HG03469 (cell line): ENCODE results near the gene PRUNE1.

Experiments
- ATAC-seq: cut with Tn5 transposase; IDR thresholded peaks from one replicate; pipeline ENCODE4 v1.9.1; 2021; ENCODE audit warnings: mild to moderate bottlenecking, moderate library complexity, moderate number of reproducible peaks; ENCODE audit not compliant: unreplicated experiment

PRUNE1 gene

DNA sequence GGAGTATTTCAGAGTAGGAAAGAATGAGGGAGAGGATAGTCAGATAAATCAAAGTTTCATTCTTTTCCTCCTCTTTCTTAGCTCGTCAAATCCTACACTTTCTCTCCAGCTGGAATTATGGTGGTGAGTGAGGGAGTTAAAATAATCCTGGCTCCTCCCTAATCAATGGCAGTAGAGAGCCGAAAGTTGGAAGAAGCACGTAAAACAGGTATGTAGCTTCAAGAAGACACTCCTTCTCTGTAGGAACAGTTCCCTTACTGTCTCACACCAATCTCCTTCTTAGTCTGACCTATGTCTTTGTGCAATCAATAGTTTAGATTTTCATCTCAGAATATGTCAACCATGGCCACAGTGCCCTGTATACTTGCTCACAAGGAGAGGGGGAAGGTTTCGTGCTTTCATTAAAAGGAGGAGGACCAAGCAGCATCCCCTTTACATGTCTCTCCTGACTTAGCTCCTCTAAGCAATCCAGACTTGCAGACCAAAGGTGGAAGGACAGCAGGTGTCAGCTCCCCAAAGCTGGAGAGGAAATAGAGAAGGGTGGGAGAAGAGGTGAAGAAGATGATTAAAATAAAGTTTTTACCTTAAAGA is 2.4 kb upstream of the PRUNE1 start:
- ATAC-seq: no peak

DNA sequence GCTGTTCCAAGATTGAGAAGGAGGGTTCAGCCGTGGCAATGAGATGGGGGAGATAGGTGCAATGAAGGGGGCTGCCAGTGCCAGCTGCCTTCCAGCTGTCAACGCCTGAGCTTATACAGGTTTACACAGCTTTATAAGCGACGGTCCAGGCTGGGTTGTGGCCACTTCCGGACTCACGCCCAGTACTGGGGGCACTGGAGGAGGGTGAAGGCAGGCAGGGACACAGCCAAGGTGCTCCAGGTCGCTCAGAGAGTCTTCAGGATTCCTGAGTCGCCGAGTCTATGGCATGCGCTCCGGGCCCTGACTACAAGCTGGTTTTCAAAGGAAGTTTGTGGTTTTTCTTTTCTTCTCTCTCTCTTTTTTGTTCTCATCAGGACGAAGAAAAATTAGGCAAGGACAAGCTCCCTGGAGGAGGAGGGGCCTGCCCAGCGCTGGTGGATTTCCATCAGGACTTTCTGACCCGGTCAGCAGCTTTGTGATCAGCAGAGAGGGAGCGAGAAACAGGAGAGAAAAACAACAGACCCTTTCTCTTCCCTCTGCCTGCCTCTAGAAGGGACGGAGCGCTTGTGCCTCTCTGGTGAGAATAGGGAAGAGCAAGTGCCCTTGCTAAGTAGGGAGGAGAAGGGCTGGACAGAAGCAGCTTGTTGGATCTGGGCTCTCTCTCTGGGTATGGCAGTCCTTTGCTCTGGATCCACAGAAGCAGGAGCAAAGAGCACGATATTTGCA is 1.8 kb upstream of the PRUNE1 start, which contains the start of gene MINDY1:
Gene MINDY1, minus strand, starts transcription at position 576 of the 726 bp plus-strand sequence. CDS start 4,285 bp downstream, outside the sequence.
- ATAC-seq: no peak

DNA sequence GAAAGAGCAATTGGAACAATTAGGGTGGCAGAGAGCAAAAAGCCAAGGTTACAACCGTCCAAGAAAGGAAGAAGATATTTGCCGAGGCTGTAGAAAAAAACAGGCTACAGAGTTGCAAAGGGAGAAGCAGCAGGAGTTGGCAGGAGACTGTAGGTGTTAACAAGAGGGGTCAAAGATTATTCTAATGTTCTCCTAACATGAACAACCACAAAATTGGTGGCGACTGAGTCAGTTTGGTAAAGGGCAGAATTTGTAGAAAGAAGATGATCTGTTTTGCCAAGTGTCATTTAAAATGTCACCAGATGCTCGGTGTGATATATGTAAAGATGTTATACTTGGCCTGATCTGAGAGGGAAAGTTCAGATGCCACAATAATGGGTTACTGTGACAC is 401 bp upstream of the PRUNE1 start:
- no peak for ATAC-seq

DNA sequence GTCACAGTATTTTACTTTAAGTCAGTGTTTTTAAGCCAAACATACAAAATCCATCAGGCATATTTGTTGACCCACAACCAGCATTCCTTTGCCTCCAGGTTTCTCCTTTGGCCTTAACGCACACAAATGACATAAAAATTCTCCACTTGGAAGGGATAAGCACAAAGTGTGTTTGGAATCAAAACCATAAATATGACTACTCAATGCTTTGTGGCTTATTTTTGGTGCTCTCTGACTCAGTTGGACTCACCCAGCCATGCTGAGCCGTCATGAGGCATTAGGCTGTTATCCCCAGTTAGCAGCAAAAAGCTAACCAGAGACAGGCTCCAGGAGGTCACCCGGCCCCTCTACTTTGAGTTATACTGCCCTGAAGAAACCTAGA is 948 bp downstream of the PRUNE1 start:
- ATAC-seq: no peak

DNA sequence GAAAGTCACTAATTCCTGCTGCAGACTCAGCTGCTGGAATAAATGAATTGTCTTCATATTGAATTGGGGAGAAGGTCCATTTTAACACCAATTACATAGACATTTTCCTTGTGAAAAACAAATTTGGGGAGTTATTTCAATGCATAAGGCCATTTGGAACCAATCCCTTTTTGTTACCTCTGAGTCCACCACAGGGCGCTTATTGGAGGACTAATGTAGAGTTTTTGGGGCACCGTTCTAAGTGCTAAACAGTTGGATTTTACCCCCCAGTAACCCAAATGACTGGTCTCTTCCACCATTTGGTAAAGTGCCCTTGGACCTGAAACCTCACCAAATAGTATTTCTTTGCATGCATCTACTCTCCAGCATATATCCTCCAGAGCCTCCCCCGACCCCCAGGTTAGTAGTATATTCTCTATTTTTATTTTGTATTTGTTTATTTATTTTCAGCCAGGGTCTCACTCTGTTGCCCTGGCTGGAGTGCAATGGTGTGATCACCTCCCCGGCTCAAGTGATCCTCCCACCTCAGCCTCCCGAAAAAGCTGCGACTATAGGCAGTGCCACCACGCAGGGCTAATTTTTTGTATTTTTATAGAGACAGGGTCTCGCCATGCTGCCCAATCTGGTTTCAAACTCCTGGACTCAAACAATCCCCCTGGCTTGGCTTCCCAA is 1.6 kb downstream of the PRUNE1 start:
- no peak for ATAC-seq

DNA sequence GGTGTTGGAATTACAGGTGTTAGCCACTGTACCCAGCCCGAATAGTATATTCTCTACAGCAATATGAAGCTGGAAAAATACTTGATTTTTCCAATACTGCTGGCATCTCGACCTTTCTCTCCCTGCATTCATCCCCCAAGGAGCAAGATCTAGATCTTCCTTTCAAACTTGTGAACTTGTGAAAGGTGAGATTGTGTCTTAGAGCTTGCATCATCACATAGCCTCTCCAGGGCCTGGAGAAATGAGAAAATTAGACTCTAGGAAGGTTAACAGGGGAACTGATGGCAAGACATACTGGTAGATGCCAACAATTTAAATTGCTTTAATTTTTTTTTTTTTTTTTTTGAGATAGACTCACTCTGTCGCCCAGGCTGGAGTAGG is 2.1 kb downstream of the PRUNE1 start:
- ATAC-seq: no peak

DNA sequence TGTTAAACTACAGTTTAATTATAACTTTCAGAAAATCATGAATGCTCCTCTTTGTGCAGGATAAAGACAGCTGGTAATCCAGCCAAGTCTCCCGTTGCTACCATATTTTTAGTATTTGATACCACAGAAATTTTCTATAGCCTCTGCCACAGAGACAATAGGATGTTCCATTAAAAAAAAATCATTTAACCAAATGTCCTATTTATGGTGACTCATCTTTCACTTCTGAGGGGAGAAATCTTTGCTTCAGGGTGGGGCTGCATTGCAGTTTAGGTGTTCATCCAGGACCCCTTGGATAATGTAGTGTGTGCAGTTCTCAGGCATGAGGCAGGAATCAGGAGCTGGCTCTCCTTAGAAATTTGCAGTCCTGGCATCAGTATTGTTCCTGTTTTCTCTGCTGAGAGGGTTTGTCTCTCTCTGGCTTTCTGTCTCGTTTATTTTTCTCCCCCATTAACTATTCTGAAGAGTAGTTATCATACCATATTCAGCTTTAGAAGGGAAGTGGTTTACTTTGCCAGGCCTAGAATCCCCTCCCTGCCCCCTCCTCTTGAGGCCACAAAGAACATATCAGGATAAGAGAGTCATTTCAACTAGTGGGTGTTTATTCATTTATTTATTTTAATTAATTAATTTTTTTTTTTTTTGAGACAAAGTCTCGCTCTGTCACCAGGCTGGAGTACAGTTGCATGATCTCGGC is 3.1 kb downstream of the PRUNE1 start:
- no peak for ATAC-seq

DNA sequence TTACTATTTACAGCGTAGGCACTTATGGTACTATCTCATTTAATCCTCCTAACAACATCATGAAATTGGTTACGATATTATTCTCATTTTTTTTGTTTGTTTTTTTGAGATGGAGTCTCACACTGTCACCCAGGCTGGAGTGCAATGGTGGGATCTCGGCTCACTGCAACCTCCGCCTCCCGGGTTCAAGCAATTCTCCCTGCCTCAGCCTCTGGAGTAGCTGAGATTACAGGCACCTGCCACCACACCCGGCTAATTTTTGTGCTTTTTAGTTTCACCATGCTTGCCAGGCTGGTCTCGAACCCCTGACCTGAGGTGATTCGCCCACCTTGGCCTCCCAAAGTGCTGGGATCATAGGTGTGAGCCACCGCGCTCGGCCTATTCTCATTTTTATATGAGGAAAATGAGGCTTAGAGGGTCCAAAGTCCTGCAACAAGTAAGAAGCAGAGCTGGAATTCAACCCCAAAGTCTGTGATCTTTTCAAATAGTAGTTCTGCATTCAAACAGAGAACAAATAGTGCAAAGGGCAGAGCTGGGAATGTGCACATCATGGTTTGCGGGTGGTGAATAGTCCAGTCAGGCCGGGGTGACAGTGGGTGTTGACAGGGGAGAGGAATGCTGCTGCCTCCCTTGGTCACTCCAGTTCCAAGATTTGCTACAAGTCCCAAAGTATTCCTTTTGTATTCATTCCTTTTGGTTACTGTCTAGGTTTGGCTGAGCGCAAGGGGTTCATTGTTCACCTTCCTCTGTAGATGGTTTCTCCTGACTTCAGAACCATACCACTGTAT is 4.6 kb downstream of the PRUNE1 start:
- no peak for ATAC-seq

DNA sequence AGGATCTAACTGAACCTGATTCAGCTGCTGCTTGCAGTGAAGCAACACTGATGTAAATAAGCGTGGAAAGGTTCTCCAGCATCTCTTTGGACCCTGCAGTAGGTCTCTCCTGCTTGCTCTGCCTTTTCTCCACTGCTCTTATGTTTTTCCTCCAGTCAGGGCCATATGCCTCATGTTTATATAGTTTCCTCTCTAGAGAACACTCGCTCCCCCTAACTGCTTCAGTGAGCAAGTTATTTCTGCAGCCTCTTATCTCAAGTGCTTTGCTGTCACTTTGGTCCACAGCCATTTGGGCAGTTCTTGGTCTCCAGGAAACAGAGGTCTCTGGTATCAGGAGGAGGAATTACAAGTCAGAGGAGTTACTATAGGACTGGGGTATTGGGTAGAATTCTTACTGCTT is 5.3 kb downstream of the PRUNE1 start:
- ATAC-seq: no peak

DNA sequence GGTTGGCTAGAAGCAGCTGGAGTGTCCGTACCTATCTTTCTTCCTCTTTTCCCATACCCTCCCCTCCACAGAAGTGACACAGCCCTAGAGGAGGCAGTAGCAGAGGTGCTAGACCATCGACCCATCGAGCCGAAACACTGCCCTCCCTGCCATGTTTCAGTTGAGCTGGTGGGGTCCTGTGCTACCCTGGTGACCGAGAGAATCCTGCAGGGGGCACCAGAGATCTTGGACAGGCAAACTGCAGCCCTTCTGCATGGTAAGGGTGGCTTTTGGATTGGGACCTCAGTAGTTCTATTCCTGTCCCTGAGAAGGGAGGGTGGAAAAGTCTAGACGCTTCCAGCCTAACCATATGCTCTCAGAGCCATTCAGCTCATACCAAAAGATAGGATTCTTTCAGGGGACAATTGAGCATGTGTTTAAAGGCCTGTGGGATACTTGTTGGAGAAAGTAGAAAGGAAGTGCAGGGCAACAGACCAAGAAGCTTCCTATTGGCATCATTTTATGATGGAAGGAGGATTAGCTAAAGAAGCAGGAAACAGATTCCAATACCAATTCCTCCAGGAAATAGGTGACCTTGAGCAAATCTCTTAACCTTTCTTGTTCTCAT is 16.4 kb downstream of the PRUNE1 start:
- ATAC-seq: no peak

DNA sequence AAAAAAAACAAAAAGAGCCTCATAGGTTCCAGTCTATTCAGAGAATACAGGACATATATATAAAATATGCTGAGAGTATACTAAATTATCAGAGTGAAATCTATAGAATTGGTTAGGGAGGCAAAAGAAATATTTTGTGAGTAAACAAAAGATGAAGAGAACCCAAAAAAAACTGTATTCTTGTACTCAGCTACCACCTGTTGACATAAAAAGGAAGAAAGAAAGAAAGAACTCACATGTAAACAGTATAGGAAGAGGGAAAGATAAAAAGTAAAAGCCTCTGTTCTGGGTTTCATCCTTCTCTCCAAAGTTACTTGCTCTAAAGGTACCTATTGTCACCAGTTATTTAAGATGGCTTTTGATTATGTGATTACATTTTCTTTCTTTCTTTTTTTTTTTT is 18.2 kb downstream of the PRUNE1 start:
- no peak for ATAC-seq

DNA sequence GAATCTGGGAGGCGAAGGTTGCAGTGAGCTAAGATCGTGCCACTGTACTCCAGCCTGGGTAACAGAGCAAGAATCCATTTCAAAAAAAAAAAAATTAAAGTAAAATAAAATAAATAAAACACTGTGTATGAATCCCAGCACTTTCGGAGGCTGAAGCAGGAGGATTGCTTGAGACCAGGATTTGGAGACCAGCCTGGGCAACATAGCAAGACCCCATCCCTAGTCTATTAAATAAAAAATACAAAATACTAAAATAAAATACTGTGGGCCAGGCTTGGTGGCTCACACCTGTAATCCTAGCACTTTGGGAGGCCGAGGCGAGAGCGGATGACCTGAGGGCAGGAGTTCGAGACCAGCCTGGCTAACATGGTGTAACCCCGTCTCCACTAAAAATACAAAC is 23.9 kb downstream of the PRUNE1 start:
- ATAC-seq: no peak

DNA sequence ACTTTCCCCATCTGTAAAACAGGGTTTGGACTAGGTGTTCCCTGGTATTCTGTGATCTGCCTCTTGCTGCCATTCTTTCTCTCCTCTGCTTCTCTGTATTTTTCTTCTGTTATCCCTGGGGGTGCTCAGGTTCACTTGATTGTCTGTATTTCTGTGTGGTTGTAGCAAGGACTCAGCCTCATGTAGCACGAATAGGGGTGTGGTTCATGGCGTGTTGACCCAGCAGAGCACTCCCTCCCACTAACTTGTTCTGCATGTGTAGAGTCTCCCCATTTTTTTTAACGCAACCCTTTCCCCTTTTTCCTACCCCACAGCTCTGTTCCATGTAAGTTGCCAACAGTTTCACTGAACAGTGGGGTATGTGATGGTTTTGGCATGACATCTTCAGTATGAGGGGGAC is 26.9 kb downstream of the PRUNE1 start:
- ATAC-seq: no peak

DNA sequence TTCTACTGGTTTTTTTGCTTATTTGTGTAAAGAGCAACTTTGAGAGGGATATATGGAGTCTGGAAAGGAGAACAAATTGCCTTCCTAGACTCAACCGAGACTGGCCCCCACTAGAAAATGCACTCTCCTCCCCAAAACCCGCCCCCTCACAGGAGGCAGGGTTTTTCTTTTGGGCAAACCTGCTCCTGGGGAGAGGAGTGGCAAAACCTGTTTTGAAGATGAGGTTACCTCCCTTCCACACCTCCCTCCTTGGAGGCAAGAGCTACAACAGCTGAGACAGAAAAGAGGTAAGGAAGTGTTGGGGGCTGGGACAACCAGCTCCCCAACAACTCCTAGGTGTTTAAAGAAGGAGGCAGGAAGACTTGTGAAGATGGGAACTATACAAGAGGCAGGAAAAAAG is 28.1 kb downstream of the PRUNE1 start, which contains the start of gene BNIPL:
Gene BNIPL, plus strand, starts transcription at position 231 of the 400 bp plus-strand sequence. Its CDS starts 140 bp downstream, at position 371.
- ATAC-seq: no peak

DNA sequence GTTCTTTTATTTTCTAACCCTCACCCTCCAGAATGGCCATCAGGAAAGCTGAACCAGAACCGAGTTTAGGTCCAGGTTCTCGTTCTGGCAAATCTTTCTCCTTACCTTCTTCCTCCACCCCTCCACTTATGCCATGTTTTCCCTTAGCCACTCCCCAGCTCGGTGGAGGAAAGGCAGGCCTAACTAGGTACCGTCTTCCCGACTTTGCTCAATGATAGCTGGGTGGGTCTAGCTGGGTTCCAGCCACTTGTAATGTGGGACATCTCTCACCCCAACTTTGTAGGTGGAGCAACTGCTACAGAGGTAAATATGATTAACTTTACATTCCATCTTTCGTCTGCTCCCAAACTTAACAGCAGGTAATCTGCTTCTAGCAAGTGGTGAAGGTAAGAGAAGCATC is 28.8 kb downstream of the PRUNE1 start:
- no peak for ATAC-seq

DNA sequence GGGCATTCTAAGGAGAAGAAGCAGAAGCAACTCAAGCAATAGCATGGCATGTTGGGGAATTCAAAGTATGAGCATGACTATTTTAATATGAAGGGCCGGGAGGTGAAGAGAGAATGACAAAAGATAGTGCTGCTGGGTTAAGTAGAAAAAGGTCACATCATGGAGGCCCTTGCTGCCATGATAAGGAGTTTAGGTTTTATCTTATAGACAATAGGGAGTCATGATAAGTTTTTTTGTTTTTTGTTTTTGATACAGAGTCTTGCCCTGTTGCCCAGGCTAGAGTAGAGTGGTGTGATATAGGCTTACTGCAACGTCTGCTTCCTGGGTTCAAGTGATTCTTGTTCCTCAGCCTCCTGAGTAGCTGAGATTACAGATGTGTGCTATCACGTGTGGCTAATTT is 31.3 kb downstream of the PRUNE1 start:
- no peak for ATAC-seq

DNA sequence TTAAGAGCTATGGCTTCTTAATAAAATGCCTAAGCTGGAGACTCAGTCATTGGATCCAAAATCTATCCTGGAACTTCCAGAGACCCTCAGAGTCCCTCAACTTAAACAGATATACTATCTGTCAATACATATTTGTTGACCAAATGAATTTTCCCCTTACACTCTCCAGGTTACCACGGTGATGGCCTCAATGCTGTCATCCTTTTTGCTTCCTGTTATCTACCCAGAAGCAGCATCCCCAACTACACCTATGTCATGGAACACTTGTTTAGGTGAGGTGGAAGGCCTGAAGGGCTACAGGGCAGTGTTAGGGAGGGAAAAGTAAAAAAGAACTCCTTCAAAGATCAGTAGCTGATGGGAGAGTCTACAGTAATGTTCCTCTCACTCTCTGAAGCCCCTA is 34.9 kb downstream of the PRUNE1 start:
- ATAC-seq: no peak

DNA sequence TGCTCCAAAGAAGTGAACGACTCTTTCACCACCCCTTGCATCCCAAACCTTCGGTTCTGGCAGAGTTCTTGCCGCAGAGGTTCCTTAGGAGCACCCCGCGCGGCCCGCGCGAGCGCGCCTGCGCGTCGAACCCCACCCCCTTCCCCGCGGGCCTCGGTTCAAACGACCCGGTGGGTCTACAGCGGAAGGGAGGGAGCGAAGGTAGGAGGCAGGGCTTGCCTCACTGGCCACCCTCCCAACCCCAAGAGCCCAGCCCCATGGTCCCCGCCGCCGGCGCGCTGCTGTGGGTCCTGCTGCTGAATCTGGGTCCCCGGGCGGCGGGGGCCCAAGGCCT is 39.3 kb downstream of the PRUNE1 start, which contains the start of gene C1orf56:
Gene C1orf56, plus strand, starts transcription at position 161 of the 334 bp plus-strand sequence. Its CDS starts 97 bp downstream, at position 258.
- no peak for ATAC-seq

DNA sequence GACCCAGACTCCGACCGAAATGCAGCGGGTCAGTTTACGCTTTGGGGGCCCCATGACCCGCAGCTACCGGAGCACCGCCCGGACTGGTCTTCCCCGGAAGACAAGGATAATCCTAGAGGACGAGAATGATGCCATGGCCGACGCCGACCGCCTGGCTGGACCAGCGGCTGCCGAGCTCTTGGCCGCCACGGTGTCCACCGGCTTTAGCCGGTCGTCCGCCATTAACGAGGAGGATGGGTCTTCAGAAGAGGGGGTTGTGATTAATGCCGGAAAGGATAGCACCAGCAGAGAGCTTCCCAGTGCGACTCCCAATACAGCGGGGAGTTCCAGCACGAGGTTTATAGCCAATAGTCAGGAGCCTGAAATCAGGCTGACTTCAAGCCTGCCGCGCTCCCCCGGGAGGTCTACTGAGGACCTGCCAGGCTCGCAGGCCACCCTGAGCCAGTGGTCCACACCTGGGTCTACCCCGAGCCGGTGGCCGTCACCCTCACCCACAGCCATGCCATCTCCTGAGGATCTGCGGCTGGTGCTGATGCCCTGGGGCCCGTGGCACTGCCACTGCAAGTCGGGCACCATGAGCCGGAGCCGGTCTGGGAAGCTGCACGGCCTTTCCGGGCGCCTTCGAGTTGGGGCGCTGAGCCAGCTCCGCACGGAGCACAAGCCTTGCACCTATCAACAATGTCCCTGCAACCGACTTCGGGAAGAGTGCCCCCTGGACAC is 39.8 kb downstream of the PRUNE1 start:
- ATAC-seq: peak; percentile 37

DNA sequence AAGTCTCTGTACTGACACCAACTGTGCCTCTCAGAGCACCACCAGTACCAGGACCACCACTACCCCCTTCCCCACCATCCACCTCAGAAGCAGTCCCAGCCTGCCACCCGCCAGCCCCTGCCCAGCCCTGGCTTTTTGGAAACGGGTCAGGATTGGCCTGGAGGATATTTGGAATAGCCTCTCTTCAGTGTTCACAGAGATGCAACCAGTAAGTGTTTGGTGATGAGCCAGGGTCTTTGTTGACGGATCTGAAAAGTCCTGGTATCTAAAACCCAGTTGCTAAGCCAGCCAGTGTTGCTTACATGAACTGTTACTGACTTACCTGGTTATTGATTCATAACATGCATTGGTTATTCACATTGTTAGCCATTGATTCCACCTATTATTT is 40.4 kb downstream of the PRUNE1 start:
- ATAC-seq: no peak
